Thoracic aorta (tissue), 2 donors: ENCODE data around the gene CST1. TPM values are rescaled to one million over a fixed set of nuclear protein-coding genes. Genes with fewer than 3 reads are reported as not detected.
"Not testable (repeated sequence)": the region's sequence is repeated elsewhere in the genome, so short reads cannot be mapped to it uniquely, and the experiment has no call there.

ENCODE experiments used
- ATAC-seq: fragments of 150-250 bp; one replicate; pipeline ENCODE4 v1.8.0; 2017; ENCODE audit warnings: low read depth; ENCODE audit not compliant: insufficient number of reproducible peaks, low FRiP score
- DNase-seq: peaks from one replicate; pipeline ENCODE4 v3.0.0-alpha.2; 2020; ENCODE audit warnings: low spot score
- H3K27ac ChIP-seq, 2 donors: fragments of 200-600 bp; sonication (generic); 1 replicate in 1 of 2; 2 replicates in 1 of 2; pipeline ENCODE4 v1.5.1; 2016; ENCODE audit warnings: mild to moderate bottlenecking in 2 of 2, moderate library complexity in 2 of 2
- H3K27me3 ChIP-seq: fragments of 200-600 bp; sonication (generic); replicated peaks from 2 replicates; pipeline ENCODE4 v1.6.0; 2016; ENCODE audit warnings: mild to moderate bottlenecking; ENCODE audit not compliant: insufficient read depth
- H3K36me3 ChIP-seq: fragments of 200-600 bp; sonication (generic); one replicate; pipeline ENCODE4 v1.5.1; 2016
- H3K4me1 ChIP-seq, 2 donors: fragments of 200-600 bp; sonication (generic); 1 replicate in 1 of 2; 2 replicates in 1 of 2; pipeline versions ENCODE4 v1.5.1 to v1.6.0; 2016; ENCODE audit warnings: low read depth in 2 of 2, mild to moderate bottlenecking in 1 of 2; ENCODE audit not compliant: control insufficient read depth in 1 of 2
- H3K4me3 ChIP-seq: fragments of 200-600 bp; sonication (generic); 2 replicates; pipeline ENCODE4 v1.5.1; 2016; ENCODE audit warnings: mild to moderate bottlenecking
- H3K9me3 ChIP-seq: fragments of 200-600 bp; sonication (generic); 2 replicates; pipeline ENCODE4 v1.5.1; 2016
- total RNA-seq, 2 donors: library from RNA; depleted of rRNA; stranded (reverse); fragments of >200 nt; gene quantifications; one replicate each; pipeline versions ENCODE4 v1.1.0 to v1.2.3, GENCODE V29; 2016
- TF ChIP-seq, protein P1 (sequence below): fragments of 200-600 bp; sonication (generic); IDR thresholded peaks from one replicate; pipeline ENCODE4 v1.5.1; 2019; ENCODE audit warnings: antibody characterized with exemption

CST1 gene
- total RNA-seq, 2 donors from 2014 or later = not detected

DNA sequence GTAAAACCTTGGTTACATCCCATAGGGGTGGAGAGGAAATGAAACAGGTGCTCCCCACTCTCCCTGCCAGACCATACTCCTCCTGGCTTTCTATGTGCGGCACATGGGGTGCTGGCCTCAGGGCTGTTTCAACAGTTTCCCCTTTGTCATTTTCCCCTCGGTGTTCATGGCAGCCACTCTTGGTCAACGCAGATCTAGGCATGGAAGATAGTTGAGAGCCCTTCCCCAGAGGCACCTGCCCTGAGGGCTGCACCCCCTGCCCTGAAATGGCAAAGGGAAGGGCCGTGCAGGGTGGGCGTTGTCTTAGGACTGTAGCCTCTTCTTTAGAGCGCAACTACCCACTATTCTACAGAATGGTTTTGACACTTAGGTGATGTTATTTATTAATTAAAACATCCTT lies 4.4 kb downstream of the CST1 start:
- H3K27ac ChIP-seq = no peak overlapping the region
- H3K27me3 ChIP-seq = no peaks in the 10 kb centered on the region
- no peaks in the 10 kb centered on the region for H3K4me1 ChIP-seq
- H3K36me3 ChIP-seq = no peaks in the 10 kb centered on the region
- H3K4me3 ChIP-seq = no peak overlapping the region
- TF ChIP-seq, protein P1, sequence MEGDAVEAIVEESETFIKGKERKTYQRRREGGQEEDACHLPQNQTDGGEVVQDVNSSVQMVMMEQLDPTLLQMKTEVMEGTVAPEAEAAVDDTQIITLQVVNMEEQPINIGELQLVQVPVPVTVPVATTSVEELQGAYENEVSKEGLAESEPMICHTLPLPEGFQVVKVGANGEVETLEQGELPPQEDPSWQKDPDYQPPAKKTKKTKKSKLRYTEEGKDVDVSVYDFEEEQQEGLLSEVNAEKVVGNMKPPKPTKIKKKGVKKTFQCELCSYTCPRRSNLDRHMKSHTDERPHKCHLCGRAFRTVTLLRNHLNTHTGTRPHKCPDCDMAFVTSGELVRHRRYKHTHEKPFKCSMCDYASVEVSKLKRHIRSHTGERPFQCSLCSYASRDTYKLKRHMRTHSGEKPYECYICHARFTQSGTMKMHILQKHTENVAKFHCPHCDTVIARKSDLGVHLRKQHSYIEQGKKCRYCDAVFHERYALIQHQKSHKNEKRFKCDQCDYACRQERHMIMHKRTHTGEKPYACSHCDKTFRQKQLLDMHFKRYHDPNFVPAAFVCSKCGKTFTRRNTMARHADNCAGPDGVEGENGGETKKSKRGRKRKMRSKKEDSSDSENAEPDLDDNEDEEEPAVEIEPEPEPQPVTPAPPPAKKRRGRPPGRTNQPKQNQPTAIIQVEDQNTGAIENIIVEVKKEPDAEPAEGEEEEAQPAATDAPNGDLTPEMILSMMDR = no peak
- no peak for ATAC-seq
- no peaks in the 10 kb centered on the region for H3K9me3 ChIP-seq
- DNase-seq = no peak

DNA sequence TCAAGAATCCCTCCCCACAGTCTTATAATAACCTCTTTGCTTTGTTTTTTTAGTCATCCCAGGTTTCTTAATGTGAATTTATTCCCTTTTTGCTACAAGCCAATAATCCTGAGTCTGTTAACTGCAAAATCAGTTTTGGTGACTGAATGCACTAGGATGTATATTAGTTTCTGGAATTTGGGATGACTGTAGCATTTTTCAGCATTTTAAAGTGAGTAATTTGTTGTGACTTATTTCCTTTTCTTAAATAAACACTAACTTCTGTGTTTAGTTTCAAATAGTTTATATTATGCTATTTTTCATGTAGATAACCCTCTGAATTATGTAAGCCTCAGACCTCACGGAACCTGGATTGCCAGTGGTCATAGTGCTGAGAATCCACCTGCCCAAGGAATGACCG lies 5.5 kb downstream of the CST1 start:
- Histone ChIP-seq H3K4me1 (no peaks in the 10 kb centered on the region), H3K27me3 (no peaks in the 10 kb centered on the region), H3K4me3 (no peak overlapping the region), H3K36me3 (no peaks in the 10 kb centered on the region), H3K27ac (no peak overlapping the region), H3K9me3 (no peaks in the 10 kb centered on the region)
- DNase-seq = no peak
- ATAC-seq = no peak
- TF ChIP-seq, protein P1 = no peak

DNA sequence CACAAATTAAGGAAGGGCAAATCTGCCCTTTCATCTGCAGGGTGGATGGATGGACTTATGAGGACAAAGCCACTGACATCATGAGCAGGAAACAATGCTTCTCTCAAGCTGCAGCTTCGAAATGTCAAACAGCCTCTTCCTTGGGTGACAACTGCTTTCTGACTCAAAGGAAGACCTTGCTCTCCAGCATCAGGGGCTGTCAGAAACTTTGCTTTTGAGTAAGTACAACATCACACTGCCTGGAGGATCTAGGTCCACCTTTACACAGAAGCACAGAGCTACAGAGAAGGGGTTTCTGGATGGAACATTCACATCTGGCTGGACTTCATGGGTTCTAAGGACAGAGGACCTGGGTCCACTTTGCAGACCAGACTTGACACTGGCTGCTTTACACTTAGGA lies 5.9 kb downstream of the CST1 start:
- Histone ChIP-seq H3K27me3 (no peaks in the 10 kb centered on the region), H3K36me3 (no peaks in the 10 kb centered on the region), H3K9me3 (no peaks in the 10 kb centered on the region), H3K4me1 (no peaks in the 10 kb centered on the region), H3K27ac (no peak overlapping the region), H3K4me3 (no peak overlapping the region)
- ATAC-seq (no peak), DNase-seq (no peak)
- TF ChIP-seq, protein P1 = no peak

DNA sequence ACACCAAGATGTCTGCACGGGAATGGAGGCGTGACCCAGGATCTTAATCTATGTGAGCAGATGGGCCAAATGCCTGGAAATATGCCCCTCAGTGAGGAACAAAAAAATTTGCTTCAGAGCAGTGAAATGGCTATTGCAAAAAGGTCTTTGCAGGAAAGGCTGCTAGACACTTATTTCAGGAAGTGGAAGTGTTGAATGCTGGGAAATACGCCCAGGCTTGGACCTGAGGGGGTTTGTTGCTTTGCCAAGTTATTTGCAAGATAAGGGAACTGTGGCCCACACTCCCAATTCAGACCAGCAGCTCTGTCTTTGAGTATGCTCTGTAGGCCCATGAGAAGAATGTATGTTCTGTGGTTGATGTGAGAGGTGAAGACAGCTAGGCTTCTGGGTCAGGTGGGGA lies 15.3 kb downstream of the CST1 start:
- not testable (repeated sequence) for H3K9me3 ChIP-seq, H3K4me1 ChIP-seq, ATAC-seq, H3K27me3 ChIP-seq, DNase-seq, H3K36me3 ChIP-seq, H3K4me3 ChIP-seq, H3K27ac ChIP-seq

DNA sequence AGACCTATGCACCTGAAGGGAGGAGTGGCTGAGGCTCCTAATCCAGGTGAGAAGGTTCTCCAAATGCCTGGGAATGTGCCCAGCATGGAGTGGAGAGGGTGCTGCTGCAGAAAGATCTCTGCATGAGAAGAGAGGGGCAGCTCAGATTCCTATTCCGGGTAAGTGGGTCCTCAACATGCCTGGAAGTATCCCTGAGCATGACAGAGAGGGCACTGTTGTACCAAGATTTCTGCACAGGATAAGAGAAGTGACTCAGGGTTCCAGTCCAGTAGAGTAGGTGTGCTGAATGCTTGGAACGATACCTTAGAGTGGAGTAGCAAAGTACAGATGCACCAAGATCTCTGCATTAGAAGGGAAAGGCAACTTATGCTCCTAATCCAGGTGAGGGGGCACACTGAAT lies 15.8 kb downstream of the CST1 start:
- not testable (repeated sequence) for H3K27ac ChIP-seq, H3K9me3 ChIP-seq, H3K4me3 ChIP-seq, H3K36me3 ChIP-seq, DNase-seq, H3K27me3 ChIP-seq, H3K4me1 ChIP-seq, ATAC-seq

DNA sequence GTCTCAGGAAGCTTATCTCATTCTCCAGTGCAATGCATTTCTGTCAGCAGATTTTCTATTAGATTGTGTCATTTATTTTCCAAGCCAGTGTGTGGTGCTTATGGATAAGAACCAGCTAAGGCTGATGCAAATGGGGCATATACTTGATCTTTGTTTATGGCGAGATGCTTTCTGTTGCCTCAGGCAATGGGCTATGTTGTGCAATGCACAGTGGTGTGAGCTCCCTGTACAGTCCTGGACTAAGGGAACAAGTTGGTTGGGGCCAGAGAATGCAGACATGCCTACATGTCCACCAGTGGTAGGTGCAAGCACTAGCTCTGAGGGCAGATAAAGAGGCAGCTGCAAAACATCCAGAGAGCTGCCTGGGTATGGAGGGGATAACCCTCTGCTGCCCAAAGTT lies 16.3 kb downstream of the CST1 start:
- not testable (repeated sequence) for H3K36me3 ChIP-seq, H3K4me3 ChIP-seq, ATAC-seq, H3K9me3 ChIP-seq, H3K27me3 ChIP-seq, H3K27ac ChIP-seq, DNase-seq, H3K4me1 ChIP-seq

DNA sequence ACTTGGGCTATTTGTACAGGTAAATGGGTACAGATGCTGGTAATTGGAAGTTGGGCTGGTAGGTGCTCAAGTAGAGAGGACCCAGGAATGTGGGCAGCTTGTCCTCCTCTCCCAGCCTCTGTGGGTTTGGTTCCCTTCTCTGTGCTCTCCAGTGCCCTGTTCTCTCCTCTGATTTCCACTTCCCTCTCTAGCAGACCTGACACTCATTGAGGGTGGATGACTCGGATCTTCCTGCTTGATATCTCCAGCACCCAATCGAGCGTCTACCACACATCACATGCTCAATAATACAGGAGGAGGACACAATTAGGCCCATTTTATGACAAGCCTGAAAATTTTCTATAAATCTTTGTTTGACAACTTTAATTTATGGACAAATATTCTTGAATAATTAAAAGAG lies 23.7 kb downstream of the CST1 start:
- H3K36me3 ChIP-seq = no peaks in the 10 kb centered on the region
- ATAC-seq (no peak), DNase-seq (no peak)
- H3K4me1 ChIP-seq = no peaks in the 10 kb centered on the region
- H3K27ac ChIP-seq = no peak overlapping the region
- no peaks in the 10 kb centered on the region for H3K27me3 ChIP-seq
- no peak overlapping the region for H3K4me3 ChIP-seq
- no peaks in the 10 kb centered on the region for H3K9me3 ChIP-seq
- TF ChIP-seq, protein P1 = no peak
